GM03348 (cell line): ENCODE data around the gene RMND1.

Source experiments
- DNase-seq: peaks from one replicate; pipeline ENCODE4 v3.0.0; 2012; ENCODE audit warnings: low spot score

RMND1 gene

GRCh38 chr6:151417477-151417876, 34.4 kb downstream of the RMND1 start:
- DNase-seq, result no peak

- DNase-seq, result no peak
Observed at GRCh38 chr6:151414641-151415260, 37.2 kb downstream of the RMND1 start.

- DNase-seq, result no peak
Observed at GRCh38 chr6:151413372-151414145, 38.4 kb downstream of the RMND1 start.

- no peak for DNase-seq
Observed at GRCh38 chr6:151412909-151413308, 39.0 kb downstream of the RMND1 start.

- DNase-seq, result no peak
Observed at GRCh38 chr6:151409679-151410078, 42.2 kb downstream of the RMND1 start.

- DNase-seq, result no peak
Observed at GRCh38 chr6:151409260-151409659, 42.7 kb downstream of the RMND1 start.

- DNase-seq, result no peak
Observed at GRCh38 chr6:151408858-151409257, 43.1 kb downstream of the RMND1 start.

GRCh38 chr6:151403919-151404308, 48.0 kb downstream of the RMND1 start:
- no peak for DNase-seq

- no peak for DNase-seq
Observed at GRCh38 chr6:151402228-151402627, 49.7 kb downstream of the RMND1 start.

GRCh38 chr6:151400473-151400872, 51.5 kb downstream of the RMND1 start:
- peak; percentile 38 for DNase-seq

GRCh38 chr6:151399679-151400078, 52.2 kb downstream of the RMND1 start:
- no peak for DNase-seq

GRCh38 chr6:151393410-151393809, 58.5 kb downstream of the RMND1 start:
- DNase-seq, result no peak

- DNase-seq, result no peak
Observed at GRCh38 chr6:151392427-151392826, 59.5 kb downstream of the RMND1 start.

- DNase-seq, result peak; percentile 85
Observed at GRCh38 chr6:151391471-151392413, 60.2 kb downstream of the RMND1 start, which contains the start of gene ZBTB2. Gene ZBTB2, minus strand, starts transcription at chr6:151391559. Its CDS starts 17,922 bp downstream, at chr6:151373637.

GRCh38 chr6:151390851-151391470, 61.0 kb downstream of the RMND1 start:
- peak; percentile 87 for DNase-seq

- DNase-seq, result peak; percentile 99
Observed at GRCh38 chr6:151390276-151390850, 61.6 kb downstream of the RMND1 start.

- peak; percentile 75 for DNase-seq
Observed at GRCh38 chr6:151389618-151390275, 62.2 kb downstream of the RMND1 start.

GRCh38 chr6:151388997-151389617, 62.8 kb downstream of the RMND1 start:
- peak; percentile 16 for DNase-seq

GRCh38 chr6:151388236-151388635, 63.7 kb downstream of the RMND1 start:
- no peak for DNase-seq

GRCh38 chr6:151387175-151387970, 64.6 kb downstream of the RMND1 start:
- DNase-seq, result peak; percentile 50
